Ascending aorta (tissue), 2 donors: ENCODE data around the gene DEDD. TPM values are rescaled to one million over a fixed set of nuclear protein-coding genes. Genes with fewer than 3 reads are reported as not detected.
A peak's percentile ranks its signal among the peaks of the same experiment; 100 is the strongest.

Experiments
- DNase-seq, 2 donors: peaks; one replicate each; pipeline ENCODE4 v3.0.0-alpha.2; 2019; ENCODE audit warnings: low spot score in 2 of 2
- H3K27ac ChIP-seq, 2 donors: fragments of 200-600 bp; sonication (generic); one replicate each; pipeline ENCODE4 v1.5.1; 2016 to 2017; ENCODE audit warnings: mild to moderate bottlenecking in 1 of 2
- H3K27me3 ChIP-seq: fragments of 200-600 bp; sonication (generic); one replicate; pipeline ENCODE4 v1.5.1; 2017
- H3K36me3 ChIP-seq, 2 donors: fragments of 200-600 bp; sonication (generic); one replicate each; pipeline ENCODE4 v1.5.1; 2016
- H3K4me1 ChIP-seq, 2 donors: fragments of 200-600 bp; sonication (generic); one replicate each; pipeline ENCODE4 v1.5.1; 2016 to 2017; ENCODE audit warnings: mild to moderate bottlenecking in 1 of 2
- H3K4me3 ChIP-seq, 2 donors: fragments of 200-600 bp; sonication (generic); one replicate each; pipeline ENCODE4 v1.5.1; 2016 to 2017; ENCODE audit warnings: mild to moderate bottlenecking in 1 of 2
- H3K9me3 ChIP-seq, 2 donors: fragments of 200-600 bp; sonication (generic); one replicate each; pipeline ENCODE4 v1.5.1; 2016
- intact Hi-C: fragments of 100-400 bp; cut with DNase I; formaldehyde crosslinking; loops from one replicate; pipeline ENCODE4 v1.15.1; 2023
- total RNA-seq: library from RNA; depleted of rRNA; stranded (reverse); fragments of >200 nt; gene quantifications from one replicate; pipeline ENCODE4 v1.1.0, GENCODE V29; 2016
- TF ChIP-seq, protein P1 (sequence below), 3 experiments: fragments of 200-600 bp in 2 of 3; fragments of 450-650 bp in 1 of 3; sonication (generic) in 2 of 3; IDR thresholded peaks; one replicate each; pipeline ENCODE4 v1.5.1; 2016 to 2019; ENCODE audit warnings: antibody characterized with exemption in 3 of 3, mild to moderate bottlenecking in 1 of 3, moderate library complexity in 1 of 3

Gene DEDD
- total RNA-seq, 1 donor from 2014 or later: 27.8 TPM

DNA sequence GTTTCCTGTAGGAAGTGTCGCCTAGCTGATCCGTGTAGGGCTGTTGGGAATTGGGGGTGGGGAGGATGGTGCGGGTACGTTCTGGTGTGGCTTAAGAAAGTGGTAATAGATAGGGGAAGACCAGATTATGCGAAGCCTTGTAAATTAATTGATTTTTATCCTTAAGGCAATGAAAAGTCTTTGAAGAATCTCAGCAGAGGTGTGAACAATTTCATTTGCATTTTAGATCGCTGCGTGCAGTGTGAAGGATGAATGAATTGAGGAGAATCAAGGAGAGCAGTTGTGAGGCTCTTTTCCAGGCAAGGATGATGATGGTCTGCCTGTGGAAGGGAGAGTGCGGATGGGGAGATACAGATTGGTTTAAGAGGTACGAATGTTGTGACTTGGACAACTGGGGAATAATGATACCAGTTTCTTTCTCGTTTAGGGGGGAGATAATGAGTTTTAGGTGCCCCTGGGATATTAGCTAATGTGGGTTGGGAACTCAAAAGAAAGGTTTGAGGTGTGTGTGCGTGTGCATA, 813 bp upstream of the DEDD start:
- Histone ChIP-seq H3K4me1 (peaks cover 5 to 19% of the 10 kb centered on the region in 2 donors), H3K4me3 (peak overlapping the region; percentile 71 to 89)
- intact Hi-C loops: loop anchor here (2.0 to 5.0 kb wide), 4 partner anchors 26 to 594 kb away; partner anchors contain the start of genes KLHDC9 and USP21

DNA sequence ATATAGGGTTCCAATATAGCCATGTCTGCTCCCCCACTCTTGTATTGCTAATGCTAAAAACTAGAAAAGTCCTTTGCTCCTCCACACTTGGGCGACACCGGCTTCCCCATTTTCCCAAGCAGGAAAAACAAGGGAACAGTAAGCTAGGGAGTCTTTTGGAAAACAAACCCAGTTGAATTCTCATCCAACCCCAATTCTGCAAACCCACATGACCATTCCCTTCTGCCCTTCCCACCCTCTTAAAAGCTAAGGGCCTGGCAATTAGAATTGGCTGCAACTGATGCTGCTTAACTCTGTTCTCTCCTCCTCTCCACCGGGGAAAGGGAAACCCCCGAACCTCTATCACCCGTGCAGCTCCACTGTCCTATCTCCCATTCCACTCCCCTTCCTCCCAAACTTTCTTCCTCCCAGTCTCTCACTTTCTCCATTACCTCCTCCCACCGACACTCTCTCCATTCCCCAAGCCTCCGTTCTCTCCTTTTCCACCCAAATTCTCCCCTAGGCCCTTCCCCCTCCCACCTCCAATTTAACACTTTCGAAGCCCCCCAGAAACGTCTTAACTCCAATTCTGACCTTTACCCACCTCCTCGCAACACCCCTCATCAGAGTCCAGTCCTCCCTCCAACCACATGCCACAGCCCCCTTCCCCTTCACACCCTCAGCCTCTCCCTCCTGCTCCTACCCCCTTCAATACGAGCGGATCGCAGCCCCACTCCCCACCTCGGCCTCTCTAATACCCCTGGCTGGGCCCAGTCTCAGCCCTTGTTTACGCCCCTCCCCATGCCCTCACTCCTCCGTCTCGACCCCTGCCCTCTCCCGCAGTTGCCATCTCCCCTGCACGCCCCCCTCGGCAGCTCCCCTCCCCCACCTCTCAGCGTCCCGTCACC, 701 bp downstream of the DEDD start:
- H3K27me3 ChIP-seq: no peaks in the 10 kb centered on the region
- no peaks in the 10 kb centered on the region for H3K9me3 ChIP-seq
- TF ChIP-seq, protein P1, sequence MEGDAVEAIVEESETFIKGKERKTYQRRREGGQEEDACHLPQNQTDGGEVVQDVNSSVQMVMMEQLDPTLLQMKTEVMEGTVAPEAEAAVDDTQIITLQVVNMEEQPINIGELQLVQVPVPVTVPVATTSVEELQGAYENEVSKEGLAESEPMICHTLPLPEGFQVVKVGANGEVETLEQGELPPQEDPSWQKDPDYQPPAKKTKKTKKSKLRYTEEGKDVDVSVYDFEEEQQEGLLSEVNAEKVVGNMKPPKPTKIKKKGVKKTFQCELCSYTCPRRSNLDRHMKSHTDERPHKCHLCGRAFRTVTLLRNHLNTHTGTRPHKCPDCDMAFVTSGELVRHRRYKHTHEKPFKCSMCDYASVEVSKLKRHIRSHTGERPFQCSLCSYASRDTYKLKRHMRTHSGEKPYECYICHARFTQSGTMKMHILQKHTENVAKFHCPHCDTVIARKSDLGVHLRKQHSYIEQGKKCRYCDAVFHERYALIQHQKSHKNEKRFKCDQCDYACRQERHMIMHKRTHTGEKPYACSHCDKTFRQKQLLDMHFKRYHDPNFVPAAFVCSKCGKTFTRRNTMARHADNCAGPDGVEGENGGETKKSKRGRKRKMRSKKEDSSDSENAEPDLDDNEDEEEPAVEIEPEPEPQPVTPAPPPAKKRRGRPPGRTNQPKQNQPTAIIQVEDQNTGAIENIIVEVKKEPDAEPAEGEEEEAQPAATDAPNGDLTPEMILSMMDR (IDR thresholded peaks at IDR 0.05): no peak
- peak overlapping the region; percentile 96 to 98 for H3K27ac ChIP-seq
- peaks cover 5 to 27% of the 10 kb centered on the region in 2 donors for H3K4me1 ChIP-seq
- intact Hi-C loops: loop anchor here (1.0 to 5.0 kb wide), 8 partner anchors 13 to 595 kb away; partner anchors contain the start of genes KLHDC9, NDUFS2, NIT1 and PFDN2
- DNase-seq: no peak
- H3K4me3 ChIP-seq: peak overlapping the region; percentile 71 to 89
- peaks cover 16 to 25% of the 10 kb centered on the region in 2 donors for H3K36me3 ChIP-seq

More for the DNA sequence above, 813 bp upstream of the DEDD start:
- Histone ChIP-seq H3K27me3 (no peaks in the 10 kb centered on the region), H3K36me3 (peaks cover 8 to 10% of the 10 kb centered on the region in 2 donors), H3K27ac (peak overlapping the region; percentile 96 to 98), H3K9me3 (no peaks in the 10 kb centered on the region)
- no peak for DNase-seq
- TF ChIP-seq, protein P1 (IDR thresholded peaks at IDR 0.05): no peak

DNA sequence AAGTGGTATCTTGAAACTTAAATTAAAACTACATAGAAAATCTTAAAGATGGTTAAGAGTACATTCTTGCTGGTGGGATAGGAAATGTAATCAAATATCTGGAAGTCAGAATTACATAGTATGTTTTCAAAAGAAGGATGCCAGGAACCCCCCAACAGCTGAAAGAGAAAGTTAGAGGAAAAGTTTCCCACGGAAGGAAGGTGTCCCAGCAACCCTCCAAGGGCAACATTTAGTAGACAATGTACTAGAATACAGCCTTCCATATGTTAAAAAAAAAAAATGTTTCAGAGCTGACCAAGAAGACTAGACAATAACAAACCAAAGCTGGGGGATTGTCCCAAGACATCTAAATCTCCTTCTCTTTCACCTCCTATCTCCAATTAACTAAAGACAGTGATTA, 2.2 kb downstream of the DEDD start:
- peak overlapping the region in 1 of 2 donors; percentile 7 for H3K27ac ChIP-seq
- no peaks in the 10 kb centered on the region for H3K27me3 ChIP-seq
- intact Hi-C loops: loop anchor here (5.0 kb wide), 1 partner anchor 257 kb away; no protein-coding TSS in a partner anchor
- H3K36me3 ChIP-seq: peaks cover 27 to 38% of the 10 kb centered on the region in 2 donors
- H3K9me3 ChIP-seq: no peaks in the 10 kb centered on the region
- H3K4me1 ChIP-seq: peaks cover 5 to 27% of the 10 kb centered on the region in 2 donors
- TF ChIP-seq, protein P1 (IDR thresholded peaks at IDR 0.05): no peak
- H3K4me3 ChIP-seq: peak overlapping the region in 1 of 2 donors; percentile 89
- DNase-seq: no peak

DNA sequence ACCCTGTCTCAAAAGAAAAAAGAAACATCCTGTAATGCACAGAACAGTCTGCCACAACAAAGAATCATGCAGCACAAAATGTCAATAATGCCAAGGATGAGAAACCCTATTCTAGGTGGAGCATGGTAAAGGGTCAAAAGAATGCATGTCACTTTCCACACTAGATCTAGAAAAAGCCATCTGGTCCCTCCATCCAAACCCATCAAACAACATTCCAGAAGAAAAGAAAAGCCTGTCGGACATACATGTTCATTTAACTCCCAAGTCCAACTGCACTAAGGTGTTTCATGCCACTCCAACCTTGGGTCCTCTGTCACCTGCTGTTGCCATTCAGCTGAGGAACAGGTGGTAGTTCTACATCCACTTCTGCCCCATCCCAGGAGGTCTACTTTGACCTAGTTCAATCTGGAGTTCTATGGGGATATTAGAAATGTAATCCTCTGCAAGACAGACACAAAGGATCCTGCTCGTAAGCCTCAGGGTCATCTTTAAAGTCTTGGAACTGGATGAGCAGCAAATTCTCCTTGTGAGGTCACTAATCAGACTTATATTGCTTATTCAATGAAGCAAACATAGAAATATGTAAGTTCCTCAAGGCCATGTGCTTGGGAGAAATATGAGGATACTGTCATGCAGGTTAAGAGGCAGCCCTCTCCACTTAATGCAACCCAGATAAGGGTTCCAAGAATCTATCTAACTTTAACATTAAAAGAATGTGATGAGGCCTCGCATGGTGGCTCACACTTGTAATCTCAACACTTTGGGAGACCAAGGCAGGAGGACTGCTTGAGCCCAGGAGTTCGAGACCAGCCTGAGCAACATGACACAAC, 3.7 kb downstream of the DEDD start:
- intact Hi-C loops: no loop called here
- H3K4me3 ChIP-seq: no peak overlapping the region
- H3K4me1 ChIP-seq: peaks cover 5 to 21% of the 10 kb centered on the region in 2 donors
- TF ChIP-seq, protein P1 (IDR thresholded peaks at IDR 0.05): no peak
- DNase-seq: no peak
- peaks cover 37 to 47% of the 10 kb centered on the region in 2 donors for H3K36me3 ChIP-seq
- H3K27ac ChIP-seq: no peak overlapping the region
- no peaks in the 10 kb centered on the region for H3K9me3 ChIP-seq
- H3K27me3 ChIP-seq: no peaks in the 10 kb centered on the region

DNA sequence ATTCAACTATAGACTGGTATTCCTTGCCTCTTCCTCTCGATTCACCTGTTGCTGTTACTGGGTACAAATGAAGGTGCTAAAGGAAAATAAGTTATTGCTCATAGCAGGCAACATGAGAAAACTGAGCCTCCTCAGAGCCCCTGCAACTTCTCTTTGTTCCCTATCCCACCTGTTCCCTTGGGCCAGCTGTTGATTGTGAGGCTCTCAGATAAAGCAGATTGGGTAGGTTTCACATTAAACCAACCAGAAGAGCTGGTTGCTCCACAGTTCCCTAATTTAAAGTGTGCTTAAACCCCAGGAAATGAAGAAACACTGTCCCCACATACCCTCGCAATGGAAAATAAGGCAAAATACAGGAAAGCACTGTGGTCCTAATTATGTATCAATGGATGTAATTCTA, 4.8 kb downstream of the DEDD start:
- H3K4me1 ChIP-seq: peaks cover 5 to 18% of the 10 kb centered on the region in 2 donors

More for the DNA sequence above, 4.8 kb downstream of the DEDD start:
- intact Hi-C loops: no loop called here
- TF ChIP-seq, protein P1 (IDR thresholded peaks at IDR 0.05): no peak
- Histone ChIP-seq H3K27me3 (no peaks in the 10 kb centered on the region), H3K9me3 (no peaks in the 10 kb centered on the region), H3K36me3 (peaks cover 46 to 59% of the 10 kb centered on the region in 2 donors), H3K4me3 (no peak overlapping the region), H3K27ac (no peak overlapping the region)
- no peak for DNase-seq
